GM13977 (cell line): ENCODE results near the gene RASA3.

Experiments used
- DNase-seq: peaks from one replicate; pipeline ENCODE4 v3.0.0; 2012; ENCODE audit warnings: low spot score
- in situ Hi-C: fragments of 300-500 bp; cut with MboI; formaldehyde crosslinking; loops from one replicate; pipeline ENCODE4 v1.12.0; 2022; ENCODE audit warnings: low sequenced_read_pairs, low pct_unique_long_range_greater_than_20kb, mixed read lengths, inconsistent platforms; ENCODE audit not compliant: unreplicated experiment
- TF ChIP-seq, protein P1 (sequence below): IDR thresholded peaks from 2 replicates; pipeline ENCODE4 v1.5.1; 2012; ENCODE audit warnings: mild to moderate bottlenecking, control low read depth; ENCODE audit not compliant: insufficient read depth; ENCODE audit errors: extremely low read depth, missing control alignments

Gene RASA3

DNA sequence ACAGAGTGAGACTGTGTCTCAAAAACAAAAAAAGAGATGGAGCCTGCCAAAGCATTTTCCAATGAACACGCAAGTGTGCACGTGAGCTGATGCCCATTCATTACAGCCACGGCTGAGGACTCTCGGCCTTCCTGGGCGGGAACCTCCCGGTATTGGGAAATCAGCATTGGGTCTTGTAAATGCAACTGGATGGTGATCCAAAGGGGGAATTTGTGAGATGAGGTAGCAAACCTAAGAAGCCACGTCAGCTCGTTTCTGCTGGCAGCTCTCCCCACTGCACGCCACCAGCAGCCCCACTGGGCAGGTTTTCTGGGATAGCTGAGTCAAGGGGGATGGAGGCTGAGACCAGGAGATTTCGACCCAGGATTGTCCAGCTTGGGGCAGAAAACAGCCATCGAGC is 170.0 kb downstream of the RASA3 start:
- in situ Hi-C loops, result no loop called here
- TF ChIP-seq, protein P1, sequence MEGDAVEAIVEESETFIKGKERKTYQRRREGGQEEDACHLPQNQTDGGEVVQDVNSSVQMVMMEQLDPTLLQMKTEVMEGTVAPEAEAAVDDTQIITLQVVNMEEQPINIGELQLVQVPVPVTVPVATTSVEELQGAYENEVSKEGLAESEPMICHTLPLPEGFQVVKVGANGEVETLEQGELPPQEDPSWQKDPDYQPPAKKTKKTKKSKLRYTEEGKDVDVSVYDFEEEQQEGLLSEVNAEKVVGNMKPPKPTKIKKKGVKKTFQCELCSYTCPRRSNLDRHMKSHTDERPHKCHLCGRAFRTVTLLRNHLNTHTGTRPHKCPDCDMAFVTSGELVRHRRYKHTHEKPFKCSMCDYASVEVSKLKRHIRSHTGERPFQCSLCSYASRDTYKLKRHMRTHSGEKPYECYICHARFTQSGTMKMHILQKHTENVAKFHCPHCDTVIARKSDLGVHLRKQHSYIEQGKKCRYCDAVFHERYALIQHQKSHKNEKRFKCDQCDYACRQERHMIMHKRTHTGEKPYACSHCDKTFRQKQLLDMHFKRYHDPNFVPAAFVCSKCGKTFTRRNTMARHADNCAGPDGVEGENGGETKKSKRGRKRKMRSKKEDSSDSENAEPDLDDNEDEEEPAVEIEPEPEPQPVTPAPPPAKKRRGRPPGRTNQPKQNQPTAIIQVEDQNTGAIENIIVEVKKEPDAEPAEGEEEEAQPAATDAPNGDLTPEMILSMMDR, result no peak

DNA sequence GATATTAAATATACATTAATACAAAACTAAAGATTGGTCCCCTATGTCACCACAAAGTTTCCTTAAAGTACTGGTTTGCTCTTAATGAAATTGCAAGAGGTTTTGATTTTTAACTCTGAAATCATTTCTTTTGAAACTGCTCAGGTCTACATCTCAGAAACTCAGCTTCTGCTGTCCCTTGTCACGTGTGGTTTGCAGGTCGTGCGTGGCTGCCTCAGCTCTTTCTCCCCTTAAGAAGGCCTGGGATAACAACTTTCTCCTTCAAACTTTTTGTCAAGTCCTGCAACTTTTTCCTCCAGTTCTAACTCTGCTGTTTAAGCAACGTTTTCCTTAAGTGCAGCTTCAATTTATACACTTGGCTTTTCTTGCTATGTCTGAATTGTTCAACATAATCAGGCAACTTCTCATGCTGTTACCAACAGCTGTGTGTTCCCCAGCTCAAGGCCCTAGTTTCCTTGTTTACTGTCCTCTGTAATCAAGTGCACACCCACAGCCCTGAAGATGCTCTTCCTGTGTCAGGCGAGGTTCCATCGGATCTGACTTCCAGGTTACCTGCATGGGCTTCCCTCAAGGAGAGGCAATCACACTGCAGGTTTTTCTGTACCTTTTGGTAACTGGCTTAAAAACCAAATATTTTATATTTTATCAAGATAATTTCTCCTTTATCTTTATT is 172.0 kb downstream of the RASA3 start:
- DNase-seq, result no peak
- in situ Hi-C loops, result no loop called here
- TF ChIP-seq, protein P1, result no peak

More for the DNA sequence above, 170.0 kb downstream of the RASA3 start:
- no peak for DNase-seq

DNA sequence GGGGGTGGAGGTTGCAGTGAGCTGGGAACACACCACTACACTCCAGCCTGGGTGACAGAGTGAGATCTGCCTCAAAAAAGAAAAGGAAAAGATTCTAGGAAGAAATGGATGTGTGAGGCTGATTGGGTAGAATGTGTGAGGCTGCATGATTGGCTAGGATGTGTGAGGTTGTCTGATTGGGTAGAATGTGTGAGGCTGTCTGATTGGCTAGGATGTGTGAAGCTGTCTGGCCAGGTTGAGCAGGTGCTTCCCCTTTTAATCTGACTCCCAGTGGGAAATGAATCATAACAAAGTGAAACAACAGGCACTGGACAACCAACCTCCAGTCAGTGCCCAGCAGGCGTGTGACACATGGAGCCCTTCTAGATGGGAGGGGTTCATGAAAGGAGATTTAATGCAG is 173.2 kb downstream of the RASA3 start:
- in situ Hi-C loops, result no loop called here
- no peak for DNase-seq
- TF ChIP-seq, protein P1, result no peak

DNA sequence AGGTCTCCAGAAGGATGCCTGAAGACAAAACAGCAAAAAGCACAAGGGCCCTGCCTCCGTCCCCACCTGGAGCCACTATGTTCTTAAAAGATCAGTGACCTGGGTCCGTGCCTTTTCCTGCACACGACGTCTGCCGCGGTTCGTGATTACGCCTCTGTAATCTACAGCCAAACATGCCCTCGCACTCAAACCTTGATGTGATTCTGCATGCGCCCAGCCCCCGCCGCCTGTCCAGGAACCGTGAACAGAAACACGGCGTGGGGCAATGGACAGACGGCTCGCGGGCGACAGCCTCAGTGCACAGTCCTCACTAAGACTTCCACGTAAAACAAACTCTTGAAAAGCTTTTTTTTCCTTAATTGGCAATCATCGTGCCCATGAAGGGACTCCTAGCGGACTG is 174.1 kb downstream of the RASA3 start:
- in situ Hi-C loops, result no loop called here
- TF ChIP-seq, protein P1, result no peak

DNA sequence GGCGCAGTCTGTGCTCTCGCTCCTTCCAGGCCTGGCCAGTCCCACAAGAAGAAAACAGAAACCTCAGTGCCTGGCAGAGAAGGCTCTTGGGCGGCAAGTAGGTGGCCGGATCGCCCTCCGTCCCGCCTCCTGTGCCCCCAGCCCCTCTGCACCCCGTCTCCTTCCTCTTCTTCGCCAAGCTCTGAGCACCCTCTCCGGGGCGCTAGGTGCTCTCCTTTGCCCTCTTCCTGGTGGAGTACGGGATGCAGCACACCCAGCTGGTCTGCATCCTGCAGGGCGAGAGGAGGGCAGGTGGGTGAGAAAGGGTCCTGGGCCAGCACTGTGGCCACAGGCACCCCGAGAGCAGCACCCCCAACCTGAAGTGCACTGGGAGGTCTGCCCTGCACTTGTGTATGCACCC is 175.9 kb downstream of the RASA3 start:
- in situ Hi-C loops, result no loop called here

More for the DNA sequence above, 174.1 kb downstream of the RASA3 start:
- DNase-seq, result no peak

DNA sequence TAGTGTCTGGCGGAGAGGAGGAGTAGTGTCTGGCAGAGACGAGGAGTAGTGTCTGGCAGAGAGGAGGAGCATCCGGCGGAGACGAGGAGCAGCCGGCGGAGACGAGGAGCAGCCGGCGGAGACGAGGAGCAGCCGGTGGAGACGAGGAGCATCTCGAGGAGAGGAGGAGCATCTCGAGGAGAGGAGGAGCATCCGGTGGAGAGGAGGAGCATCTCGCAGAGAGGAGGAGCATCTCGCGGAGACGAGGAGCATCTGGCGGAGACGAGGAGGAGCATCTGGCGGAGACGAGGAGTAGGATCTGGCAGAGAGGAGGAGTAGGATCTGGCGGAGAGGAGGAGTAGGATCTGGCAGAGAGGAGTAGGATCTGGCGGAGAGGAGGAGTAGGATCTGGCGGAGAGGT is 176.7 kb downstream of the RASA3 start:
- TF ChIP-seq, protein P1, result no peak
- in situ Hi-C loops, result no loop called here
- no peak for DNase-seq

More for the DNA sequence above, 175.9 kb downstream of the RASA3 start:
- no peak for DNase-seq
- TF ChIP-seq, protein P1, result no peak
